Fibroblast of skin of scalp (primary cell): ENCODE measurements around the gene PGM1.

Experiments used
- DNase-seq: peaks from one replicate; pipeline ENCODE4 v3.0.0-alpha.2; 2013

The PGM1 gene

GRCh38 chr1:63601061-63601460 lies 7.8 kb downstream of the PGM1 start:
- no peak for DNase-seq

GRCh38 chr1:63601463-63601862 lies 8.3 kb downstream of the PGM1 start:
- no peak for DNase-seq

- no peak for DNase-seq
Observed at GRCh38 chr1:63601912-63602311, 8.7 kb downstream of the PGM1 start.

- no peak for DNase-seq
Observed at GRCh38 chr1:63602629-63603028, 9.4 kb downstream of the PGM1 start.

- DNase-seq: no peak
Observed at GRCh38 chr1:63603810-63604209, 10.6 kb downstream of the PGM1 start.

GRCh38 chr1:63607322-63607721 lies 14.1 kb downstream of the PGM1 start:
- no peak for DNase-seq

GRCh38 chr1:63611231-63611630 lies 18.0 kb downstream of the PGM1 start:
- no peak for DNase-seq

GRCh38 chr1:63612564-63612963 lies 19.4 kb downstream of the PGM1 start:
- DNase-seq: no peak

- DNase-seq: no peak
Observed at GRCh38 chr1:63612971-63613370, 19.8 kb downstream of the PGM1 start.

- peak; percentile 72 for DNase-seq
Observed at GRCh38 chr1:63615768-63616420, 22.7 kb downstream of the PGM1 start.

GRCh38 chr1:63617450-63617849 lies 24.2 kb downstream of the PGM1 start:
- no peak for DNase-seq

GRCh38 chr1:63618011-63618410 lies 24.8 kb downstream of the PGM1 start:
- DNase-seq: peak; percentile 64

- no peak for DNase-seq
Observed at GRCh38 chr1:63619558-63619957, 26.3 kb downstream of the PGM1 start.

GRCh38 chr1:63620671-63621070 lies 27.5 kb downstream of the PGM1 start:
- DNase-seq: no peak

- no peak for DNase-seq
Observed at GRCh38 chr1:63621075-63621474, 27.9 kb downstream of the PGM1 start.

GRCh38 chr1:63621698-63622097 lies 28.5 kb downstream of the PGM1 start:
- DNase-seq: no peak

GRCh38 chr1:63622849-63623566 lies 29.8 kb downstream of the PGM1 start:
- no peak for DNase-seq

- DNase-seq: no peak
Observed at GRCh38 chr1:63623952-63624351, 30.7 kb downstream of the PGM1 start.

- DNase-seq: peak; percentile 83
Observed at GRCh38 chr1:63624911-63625310, 31.7 kb downstream of the PGM1 start.

- no peak for DNase-seq
Observed at GRCh38 chr1:63626222-63626621, 33.0 kb downstream of the PGM1 start.

- no peak for DNase-seq
Observed at GRCh38 chr1:63628607-63629006, 35.4 kb downstream of the PGM1 start.

GRCh38 chr1:63630238-63630637 lies 37.0 kb downstream of the PGM1 start:
- no peak for DNase-seq

GRCh38 chr1:63630666-63631065 lies 37.5 kb downstream of the PGM1 start:
- DNase-seq: peak; percentile 56

- no peak for DNase-seq
Observed at GRCh38 chr1:63632110-63632509, 38.9 kb downstream of the PGM1 start.

GRCh38 chr1:63633281-63633680 lies 40.1 kb downstream of the PGM1 start:
- DNase-seq: no peak
